ENCODE measurements around the gene KRTAP10-4.

- TF ChIP-seq, protein P1, sequence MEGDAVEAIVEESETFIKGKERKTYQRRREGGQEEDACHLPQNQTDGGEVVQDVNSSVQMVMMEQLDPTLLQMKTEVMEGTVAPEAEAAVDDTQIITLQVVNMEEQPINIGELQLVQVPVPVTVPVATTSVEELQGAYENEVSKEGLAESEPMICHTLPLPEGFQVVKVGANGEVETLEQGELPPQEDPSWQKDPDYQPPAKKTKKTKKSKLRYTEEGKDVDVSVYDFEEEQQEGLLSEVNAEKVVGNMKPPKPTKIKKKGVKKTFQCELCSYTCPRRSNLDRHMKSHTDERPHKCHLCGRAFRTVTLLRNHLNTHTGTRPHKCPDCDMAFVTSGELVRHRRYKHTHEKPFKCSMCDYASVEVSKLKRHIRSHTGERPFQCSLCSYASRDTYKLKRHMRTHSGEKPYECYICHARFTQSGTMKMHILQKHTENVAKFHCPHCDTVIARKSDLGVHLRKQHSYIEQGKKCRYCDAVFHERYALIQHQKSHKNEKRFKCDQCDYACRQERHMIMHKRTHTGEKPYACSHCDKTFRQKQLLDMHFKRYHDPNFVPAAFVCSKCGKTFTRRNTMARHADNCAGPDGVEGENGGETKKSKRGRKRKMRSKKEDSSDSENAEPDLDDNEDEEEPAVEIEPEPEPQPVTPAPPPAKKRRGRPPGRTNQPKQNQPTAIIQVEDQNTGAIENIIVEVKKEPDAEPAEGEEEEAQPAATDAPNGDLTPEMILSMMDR (IDR thresholded peaks at IDR 0.05; ENCODE audit: poor library complexity), result no peak
- no peak for TF ChIP-seq EZH2 (IDR thresholded peaks at IDR 0.05; ENCODE audit: borderline replicate concordance)
Measured at GRCh38 chr21:44601596-44602462, 28.3 kb downstream of the KRTAP10-4 start.
